Prostate gland (tissue), 2 donors: Measurements from ENCODE around the gene KCNE1.

Experiments
- CTCF ChIP-seq, 4 experiments: fragments of 200-600 bp in 2 of 4; fragments of 450-650 bp in 2 of 4; sonication (generic) in 2 of 4; IDR thresholded peaks; 1 replicate in 3 of 4; 2 replicates in 1 of 4; pipeline ENCODE4 v1.5.1; 2016 to 2019; ENCODE audit warnings: antibody characterized with exemption in 4 of 4, mild to moderate bottlenecking in 2 of 4, moderate library complexity in 2 of 4
- POLR2A ChIP-seq: fragments of 450-650 bp; IDR thresholded peaks from one replicate; pipeline ENCODE4 v1.6.1; 2016; ENCODE audit warnings: antibody characterized with exemption, mild to moderate bottlenecking

- no peak for TF ChIP-seq CTCF (IDR thresholded peaks at IDR 0.05)
- no peak for TF ChIP-seq POLR2A
Observed at GRCh38 chr21:34531399-34531798, 19.4 kb upstream of the KCNE1 start.
